ENCODE data around the gene PRKCQ.

The PRKCQ gene

DNA sequence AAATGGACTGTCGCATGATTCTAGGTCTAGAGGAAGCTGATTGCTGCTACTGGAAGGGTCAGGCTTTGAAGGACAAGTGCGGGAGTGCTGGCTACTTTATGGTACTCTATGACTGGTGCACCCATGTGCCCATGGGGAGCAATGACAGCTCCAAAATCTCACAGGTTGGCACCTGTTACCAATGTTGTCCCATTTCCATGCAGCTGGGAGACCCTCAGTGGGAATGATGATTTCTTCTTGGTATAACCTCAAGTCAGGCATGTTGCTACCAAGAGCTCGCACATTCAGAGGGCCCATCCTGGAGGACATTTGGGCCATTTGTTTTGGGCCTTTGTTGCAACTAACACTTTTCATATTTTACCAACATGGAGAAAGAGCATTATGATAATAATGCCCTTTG lies 174.4 kb downstream of the PRKCQ start:
- Histone ChIP-seq H3K79me1 (ENCODE audit: low read length) (peaks cover 6% of the 10 kb centered on the region), H2AK5ac (ENCODE audit: low read length) (no peak overlapping the region), H4K8ac (ENCODE audit: low read depth, low read length) (no peak overlapping the region), H3K23ac (ENCODE audit: low read length) (no peak overlapping the region), H3K9me3 (ENCODE audit: insufficient read depth, low read depth, low read length) (peaks cover 3% of the 10 kb centered on the region), H3K18ac (ENCODE audit: low read length) (no peak overlapping the region), H2BK120ac (ENCODE audit: insufficient read depth, low read length, poor library complexity) (no peak overlapping the region), H3K4me3 (ENCODE audit: low read depth, low read length) (no peak overlapping the region), H3K14ac (ENCODE audit: low read length) (no peak overlapping the region), H2AFZ (ENCODE audit: insufficient read depth, low read length, poor library complexity) (no peak overlapping the region), H2BK5ac (ENCODE audit: low read depth, low read length, poor library complexity) (no peak overlapping the region), H3K79me2 (ENCODE audit: control insufficient read depth, insufficient read depth, low read length, poor library complexity) (peaks cover 2% of the 10 kb centered on the region), H3K36me3 (ENCODE audit: control insufficient read depth in 1 of 2, insufficient read depth in 2 of 2, low read length in 2 of 2) (no peaks in the 10 kb centered on the region), H2BK12ac (ENCODE audit: low read length) (no peak overlapping the region), H3K9ac (ENCODE audit: low read length) (no peak overlapping the region), H3K27me3 (ENCODE audit: insufficient read depth, low read length) (no peaks in the 10 kb centered on the region), H3K4me2 (ENCODE audit: low read length) (no peak overlapping the region), H3K27ac (ENCODE audit: low read depth, low read length) (no peak overlapping the region), H3K4me1 (ENCODE audit: control insufficient read depth in 1 of 2, insufficient read depth in 2 of 2, low read length in 2 of 2) (peaks cover 4 to 10% of the 10 kb centered on the region in 2 experiments), H4K12ac (ENCODE audit: low read depth, low read length) (no peak overlapping the region), H4K91ac (ENCODE audit: low read depth, low read length) (no peak overlapping the region), H3K4ac (ENCODE audit: low read depth, low read length) (no peak overlapping the region)
- no CpG with 5 or more reads among the region's 3 CpGs for WGBS (ENCODE audit: extremely low coverage, insufficient coverage, insufficient read length)
- DNase-seq, result no peak

DNA sequence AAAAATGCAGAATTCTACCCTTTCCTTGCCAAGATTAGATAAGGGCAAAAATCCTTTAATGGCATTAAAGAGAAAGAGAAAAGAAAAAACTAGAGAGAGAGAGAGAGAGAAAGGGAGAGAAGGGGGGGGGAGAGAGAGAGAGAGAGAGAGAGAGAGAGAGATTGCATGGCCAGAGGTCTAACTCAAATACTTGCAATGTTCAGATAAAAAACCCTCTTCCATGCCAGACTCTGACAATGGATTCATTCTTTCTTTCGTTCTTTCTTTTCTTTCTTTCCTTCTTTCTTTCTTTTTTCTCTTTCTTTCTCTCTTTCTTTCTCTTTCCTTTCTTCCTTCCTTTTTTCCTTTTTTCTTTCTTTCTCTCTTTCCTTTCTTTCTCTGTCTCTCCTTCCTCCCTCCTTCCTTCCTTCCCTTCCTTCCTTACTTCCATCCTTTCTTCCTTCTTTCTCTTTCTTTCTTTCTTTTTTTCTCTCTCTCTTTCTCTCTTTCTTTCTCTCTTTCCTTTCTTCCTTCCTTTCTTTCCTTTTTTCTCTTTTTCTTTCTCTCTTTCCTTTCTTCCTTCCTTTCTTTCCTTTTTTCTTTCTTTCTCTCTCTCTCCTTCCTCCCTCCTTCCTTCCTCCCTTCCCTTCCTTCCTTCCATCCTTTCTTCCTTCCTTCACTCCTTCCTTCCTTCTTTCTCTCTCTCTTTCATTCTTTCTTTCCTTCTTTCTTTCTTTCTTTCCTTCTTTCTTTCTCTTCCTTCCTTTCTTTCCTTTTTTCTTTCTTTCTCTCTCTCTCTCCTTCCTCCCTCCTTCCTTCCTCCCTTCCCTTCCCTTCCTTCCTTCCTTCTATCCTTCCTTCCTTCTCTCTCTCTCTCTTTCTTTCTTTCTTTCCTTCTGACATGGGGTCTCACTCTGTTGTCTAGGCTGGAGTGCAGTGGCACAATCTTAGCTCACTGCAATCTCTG lies 175.7 kb downstream of the PRKCQ start:
- H3K4me3 ChIP-seq (ENCODE audit: low read depth, low read length), result no peak overlapping the region
- no peaks in the 10 kb centered on the region for H3K27me3 ChIP-seq (ENCODE audit: insufficient read depth, low read length)

DNA sequence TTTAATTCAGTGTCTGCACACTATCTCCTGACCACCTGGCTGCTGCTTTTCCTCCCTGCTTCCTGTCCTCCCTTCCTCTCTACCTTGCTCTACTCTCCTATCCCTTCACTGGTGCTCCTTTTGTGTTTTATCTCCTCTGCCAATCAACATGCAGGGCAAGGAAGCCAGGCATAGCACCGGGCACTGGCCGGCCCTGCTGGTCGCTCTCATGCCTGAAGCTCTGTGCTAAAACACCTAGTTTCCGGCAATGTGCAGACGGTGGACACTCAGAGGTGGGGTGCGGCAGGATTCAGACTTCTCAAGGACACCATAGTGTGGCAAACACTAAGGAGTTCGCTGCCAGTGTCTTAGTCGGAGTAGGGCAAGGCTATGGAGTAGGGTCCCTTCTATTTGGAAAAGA lies 177.1 kb downstream of the PRKCQ start:
- Histone ChIP-seq H3K27ac (ENCODE audit: low read depth, low read length) (no peak overlapping the region), H3K4me1 (ENCODE audit: control insufficient read depth in 1 of 2, insufficient read depth in 2 of 2, low read length in 2 of 2) (peaks cover 11 to 19% of the 10 kb centered on the region in 2 experiments), H3K4ac (ENCODE audit: low read depth, low read length) (no peak overlapping the region), H3K79me2 (ENCODE audit: control insufficient read depth, insufficient read depth, low read length, poor library complexity) (peaks cover 2% of the 10 kb centered on the region), H2AFZ (ENCODE audit: insufficient read depth, low read length, poor library complexity) (no peak overlapping the region), H3K18ac (ENCODE audit: low read length) (no peak overlapping the region), H3K36me3 (ENCODE audit: control insufficient read depth in 1 of 2, insufficient read depth in 2 of 2, low read length in 2 of 2) (no peaks in the 10 kb centered on the region), H3K27me3 (ENCODE audit: insufficient read depth, low read length) (no peaks in the 10 kb centered on the region), H2BK12ac (ENCODE audit: low read length) (peak overlapping the region; percentile 69), H3K9ac (ENCODE audit: low read length) (no peak overlapping the region), H3K9me3 (ENCODE audit: insufficient read depth, low read depth, low read length) (peaks cover 3% of the 10 kb centered on the region), H4K91ac (ENCODE audit: low read depth, low read length) (no peak overlapping the region), H4K8ac (ENCODE audit: low read depth, low read length) (no peak overlapping the region), H3K4me3 (ENCODE audit: low read depth, low read length) (no peak overlapping the region), H3K14ac (ENCODE audit: low read length) (no peak overlapping the region), H2AK5ac (ENCODE audit: low read length) (no peak overlapping the region), H2BK5ac (ENCODE audit: low read depth, low read length, poor library complexity) (no peak overlapping the region), H2BK120ac (ENCODE audit: insufficient read depth, low read length, poor library complexity) (no peak overlapping the region), H3K23ac (ENCODE audit: low read length) (no peak overlapping the region), H4K12ac (ENCODE audit: low read depth, low read length) (no peak overlapping the region), H3K4me2 (ENCODE audit: low read length) (no peak overlapping the region), H3K79me1 (ENCODE audit: low read length) (peaks cover 14% of the 10 kb centered on the region)
- WGBS (ENCODE audit: extremely low coverage, insufficient coverage, insufficient read length), result no CpG with 5 or more reads among the region's 8 CpGs
- no peak for DNase-seq

More for the DNA sequence above, 175.7 kb downstream of the PRKCQ start:
- no peak overlapping the region for H2BK120ac ChIP-seq (ENCODE audit: insufficient read depth, low read length, poor library complexity)
- H3K9ac ChIP-seq (ENCODE audit: low read length), result no peak overlapping the region
- no peak overlapping the region for H2AK5ac ChIP-seq (ENCODE audit: low read length)
- H3K4me1 ChIP-seq (ENCODE audit: control insufficient read depth in 1 of 2, insufficient read depth in 2 of 2, low read length in 2 of 2), result peaks cover 11 to 14% of the 10 kb centered on the region in 2 experiments
- peaks cover 2% of the 10 kb centered on the region for H3K79me2 ChIP-seq (ENCODE audit: control insufficient read depth, insufficient read depth, low read length, poor library complexity)
- no peak overlapping the region for H2AFZ ChIP-seq (ENCODE audit: insufficient read depth, low read length, poor library complexity)
- no peak overlapping the region for H3K23ac ChIP-seq (ENCODE audit: low read length)
- H4K8ac ChIP-seq (ENCODE audit: low read depth, low read length), result no peak overlapping the region
- H3K18ac ChIP-seq (ENCODE audit: low read length), result no peak overlapping the region
- H2BK5ac ChIP-seq (ENCODE audit: low read depth, low read length, poor library complexity), result no peak overlapping the region
- no peak for DNase-seq
- H2BK12ac ChIP-seq (ENCODE audit: low read length), result no peak overlapping the region
- H3K9me3 ChIP-seq (ENCODE audit: insufficient read depth, low read depth, low read length), result peaks cover 3% of the 10 kb centered on the region
- H4K91ac ChIP-seq (ENCODE audit: low read depth, low read length), result no peak overlapping the region
- H3K4ac ChIP-seq (ENCODE audit: low read depth, low read length), result no peak overlapping the region
- H3K36me3 ChIP-seq (ENCODE audit: control insufficient read depth in 1 of 2, insufficient read depth in 2 of 2, low read length in 2 of 2), result no peaks in the 10 kb centered on the region
- no peak overlapping the region for H3K27ac ChIP-seq (ENCODE audit: low read depth, low read length)
- no peak overlapping the region for H4K12ac ChIP-seq (ENCODE audit: low read depth, low read length)
- peaks cover 12% of the 10 kb centered on the region for H3K79me1 ChIP-seq (ENCODE audit: low read length)
- WGBS (ENCODE audit: extremely low coverage, insufficient coverage, insufficient read length), result no CpG with 5 or more reads among the region's 1 CpG
- no peak overlapping the region for H3K4me2 ChIP-seq (ENCODE audit: low read length)
- H3K14ac ChIP-seq (ENCODE audit: low read length), result no peak overlapping the region

DNA sequence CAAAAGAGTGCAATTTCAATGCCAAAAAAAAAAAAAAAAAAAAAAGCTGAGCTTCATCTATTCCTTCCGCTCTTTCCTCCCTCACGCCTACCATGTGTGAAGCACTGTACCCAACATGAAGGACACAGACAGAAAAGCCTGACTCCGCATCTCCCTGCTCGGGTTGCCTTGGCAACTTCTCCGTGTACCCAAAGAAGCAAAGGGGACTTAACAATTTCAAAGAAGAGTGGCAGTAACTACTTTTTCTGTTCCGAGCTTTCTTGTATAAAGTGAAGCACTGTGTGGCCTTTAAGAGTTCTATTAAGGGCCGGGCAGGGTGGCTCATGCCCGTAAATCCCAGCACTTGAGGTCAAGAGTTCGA lies 177.7 kb downstream of the PRKCQ start:
- Histone ChIP-seq H3K79me1 (ENCODE audit: low read length) (peaks cover 14% of the 10 kb centered on the region), H3K4me3 (ENCODE audit: low read depth, low read length) (no peak overlapping the region), H3K36me3 (ENCODE audit: control insufficient read depth in 1 of 2, insufficient read depth in 2 of 2, low read length in 2 of 2) (no peaks in the 10 kb centered on the region), H3K18ac (ENCODE audit: low read length) (no peak overlapping the region), H2BK5ac (ENCODE audit: low read depth, low read length, poor library complexity) (no peak overlapping the region), H3K4me2 (ENCODE audit: low read length) (no peak overlapping the region), H3K9ac (ENCODE audit: low read length) (no peak overlapping the region), H3K4ac (ENCODE audit: low read depth, low read length) (no peak overlapping the region), H3K27ac (ENCODE audit: low read depth, low read length) (no peak overlapping the region), H4K8ac (ENCODE audit: low read depth, low read length) (no peak overlapping the region), H2AFZ (ENCODE audit: insufficient read depth, low read length, poor library complexity) (no peak overlapping the region), H4K91ac (ENCODE audit: low read depth, low read length) (no peak overlapping the region), H4K12ac (ENCODE audit: low read depth, low read length) (no peak overlapping the region), H2BK120ac (ENCODE audit: insufficient read depth, low read length, poor library complexity) (no peak overlapping the region), H3K79me2 (ENCODE audit: control insufficient read depth, insufficient read depth, low read length, poor library complexity) (peaks cover 2% of the 10 kb centered on the region), H2BK12ac (ENCODE audit: low read length) (no peak overlapping the region), H3K9me3 (ENCODE audit: insufficient read depth, low read depth, low read length) (peaks cover 2% of the 10 kb centered on the region), H2AK5ac (ENCODE audit: low read length) (no peak overlapping the region), H3K23ac (ENCODE audit: low read length) (no peak overlapping the region), H3K14ac (ENCODE audit: low read length) (no peak overlapping the region), H3K27me3 (ENCODE audit: insufficient read depth, low read length) (no peaks in the 10 kb centered on the region), H3K4me1 (ENCODE audit: control insufficient read depth in 1 of 2, insufficient read depth in 2 of 2, low read length in 2 of 2) (peaks cover 11 to 19% of the 10 kb centered on the region in 2 experiments)
- WGBS (ENCODE audit: extremely low coverage, insufficient coverage, insufficient read length), result no CpG with 5 or more reads among the region's 9 CpGs
- no peak for DNase-seq
